HG03095 (cell line): ENCODE measurements around the gene ADGRG6.

Experiments used
- ATAC-seq: cut with Tn5 transposase; IDR thresholded peaks from one replicate; pipeline ENCODE4 v1.9.1; 2021; ENCODE audit warnings: moderate library complexity; ENCODE audit not compliant: unreplicated experiment

ADGRG6 gene

GRCh38 chr6:142474531-142475289, 172.9 kb downstream of the ADGRG6 start:
- ATAC-seq = no peak

GRCh38 chr6:142476452-142476851, 174.6 kb downstream of the ADGRG6 start:
- ATAC-seq = no peak

- ATAC-seq = no peak
These were observed 176.3 kb downstream of the ADGRG6 start for GRCh38 chr6:142478117-142478516.

GRCh38 chr6:142481466-142481865, 179.7 kb downstream of the ADGRG6 start:
- ATAC-seq = no peak

- no peak for ATAC-seq
These were observed 180.4 kb downstream of the ADGRG6 start for GRCh38 chr6:142482249-142482648.

GRCh38 chr6:142482974-142483373, 181.2 kb downstream of the ADGRG6 start:
- no peak for ATAC-seq

- no peak for ATAC-seq
These were observed 183.4 kb downstream of the ADGRG6 start for GRCh38 chr6:142485256-142485655.

GRCh38 chr6:142489722-142490610, 188.2 kb downstream of the ADGRG6 start:
- no peak for ATAC-seq
